Activated gamma-delta T cell treated with anti-CD3 and anti-CD28 coated beads, Interleukin-2, amount 50 U/mL, for 16 hours (primary cell): ENCODE results near the gene SHISAL2A.

Experiments used
- DNase-seq: peaks from one replicate; pipeline ENCODE4 v3.0.0-alpha.2; 2020; ENCODE audit warnings: low read depth

The SHISAL2A gene

GRCh38 chr1:52621950-52622349, 11.0 kb upstream of the SHISAL2A start:
- no peak for DNase-seq

- DNase-seq, result no peak
Measured at GRCh38 chr1:52623812-52624211, 9.2 kb upstream of the SHISAL2A start.

GRCh38 chr1:52627028-52627427, 5.9 kb upstream of the SHISAL2A start:
- DNase-seq, result no peak

GRCh38 chr1:52628614-52629324, 4.2 kb upstream of the SHISAL2A start:
- DNase-seq, result no peak

- no peak for DNase-seq
Measured at GRCh38 chr1:52629325-52629643, 3.7 kb upstream of the SHISAL2A start.

GRCh38 chr1:52629667-52630066, 3.3 kb upstream of the SHISAL2A start:
- no peak for DNase-seq

GRCh38 chr1:52631759-52632331, 1.1 kb upstream of the SHISAL2A start:
- DNase-seq, result no peak

GRCh38 chr1:52633291-52633754, 355 bp downstream of the SHISAL2A start:
- DNase-seq, result peak; percentile 19

GRCh38 chr1:52634111-52634510, 1.1 kb downstream of the SHISAL2A start:
- DNase-seq, result no peak

- no peak for DNase-seq
Measured at GRCh38 chr1:52635321-52636089, 2.5 kb downstream of the SHISAL2A start.

GRCh38 chr1:52636721-52637695, 4.0 kb downstream of the SHISAL2A start:
- peak; percentile 42 for DNase-seq

GRCh38 chr1:52637946-52638345, 5.0 kb downstream of the SHISAL2A start:
- DNase-seq, result no peak

- DNase-seq, result no peak
Measured at GRCh38 chr1:52640697-52641096, 7.7 kb downstream of the SHISAL2A start.

GRCh38 chr1:52641307-52641706, 8.3 kb downstream of the SHISAL2A start:
- no peak for DNase-seq

GRCh38 chr1:52645261-52645660, 12.3 kb downstream of the SHISAL2A start:
- no peak for DNase-seq

- DNase-seq, result no peak
Measured at GRCh38 chr1:52651904-52652303, 18.9 kb downstream of the SHISAL2A start.

- no peak for DNase-seq
Measured at GRCh38 chr1:52653207-52653849, 20.4 kb downstream of the SHISAL2A start.

- no peak for DNase-seq
Measured at GRCh38 chr1:52654063-52654462, 21.1 kb downstream of the SHISAL2A start.

- DNase-seq, result no peak
Measured at GRCh38 chr1:52657702-52658101, 24.7 kb downstream of the SHISAL2A start.

- no peak for DNase-seq
Measured at GRCh38 chr1:52658795-52659194, 25.8 kb downstream of the SHISAL2A start.

- no peak for DNase-seq
Measured at GRCh38 chr1:52659356-52659755, 26.4 kb downstream of the SHISAL2A start.
